ENCODE measurements around the gene ACSF2.

GRCh38 chr17:50396261-50397110 lies 29.5 kb upstream of the ACSF2 start:
- TF ChIP-seq CTCF (IDR thresholded peaks at IDR 0.05; ENCODE audit: extremely low read depth in 1 of 2, insufficient read depth in 1 of 2, low read depth in 1 of 2, low read length in 2 of 2), result no peak
- no peak for TF ChIP-seq POLR2AphosphoS5 (IDR thresholded peaks at IDR 0.05; ENCODE audit: insufficient read depth, low read depth, low read length)
- no peak for TF ChIP-seq EZH2 (IDR thresholded peaks at IDR 0.05; ENCODE audit: borderline replicate concordance, low read depth, low read length, severe bottlenecking)
- no peak for TF ChIP-seq GATA2 (IDR thresholded peaks at IDR 0.05; ENCODE audit: insufficient read depth, insufficient read length, low read depth, low read length)
- no peak for TF ChIP-seq MAX (IDR thresholded peaks at IDR 0.05; ENCODE audit: insufficient read depth, insufficient read length)
- TF ChIP-seq JUN (IDR thresholded peaks at IDR 0.05; ENCODE audit: borderline replicate concordance, insufficient read depth, insufficient read length, low read depth), result no peak
- no peak for TF ChIP-seq POLR2A (IDR thresholded peaks at IDR 0.05; ENCODE audit: low read depth, low read length)
- no peak for TF ChIP-seq MYC (IDR thresholded peaks at IDR 0.05; ENCODE audit: low read depth, low read length)
- TF ChIP-seq FOS (IDR thresholded peaks at IDR 0.05; ENCODE audit: borderline replicate concordance, insufficient read depth, low read length), result no peak

All from endothelial cell of umbilical vein (primary cell).